Measurements from ENCODE around the gene SCGB3A1.

SCGB3A1 gene

DNA sequence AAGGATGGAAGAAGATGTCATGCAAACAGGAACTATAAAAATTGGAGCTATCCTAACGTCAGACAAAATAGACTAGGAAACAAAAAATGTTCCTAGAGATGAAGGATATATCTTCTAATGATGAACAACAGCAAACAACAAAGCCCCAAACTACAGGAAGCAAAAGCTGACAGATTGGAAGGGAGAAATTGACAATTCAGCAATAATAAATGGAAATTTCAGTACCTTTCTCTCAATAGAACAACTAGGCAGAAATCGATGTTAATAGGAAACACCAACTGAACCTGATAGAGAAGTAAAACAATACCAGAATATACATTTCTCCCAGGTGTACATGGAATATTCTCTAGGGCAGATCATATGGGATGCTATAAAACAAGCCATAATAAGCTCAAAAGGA lies 7.6 kb downstream of the SCGB3A1 start:
- DNase-seq: no peak

DNA sequence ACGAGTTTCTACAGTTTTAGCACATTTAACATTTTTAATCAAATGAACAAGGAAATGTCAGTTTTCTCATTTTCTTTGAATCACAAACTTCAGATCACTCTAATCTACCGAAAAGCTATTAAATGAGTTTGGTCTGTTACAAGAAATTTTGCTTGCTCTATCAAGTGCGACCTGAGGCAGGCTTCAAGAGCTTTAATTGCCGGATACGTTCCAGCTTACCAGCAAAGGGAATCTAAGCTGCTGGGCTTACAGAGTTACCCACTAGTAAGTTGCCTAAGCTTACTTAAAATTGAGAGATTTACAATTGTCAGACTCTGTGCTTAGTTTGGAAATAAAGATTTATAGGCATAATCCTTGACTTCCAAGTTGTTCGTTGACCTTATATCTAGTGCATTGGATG lies 10.6 kb downstream of the SCGB3A1 start:
- DNase-seq: no peak

DNA sequence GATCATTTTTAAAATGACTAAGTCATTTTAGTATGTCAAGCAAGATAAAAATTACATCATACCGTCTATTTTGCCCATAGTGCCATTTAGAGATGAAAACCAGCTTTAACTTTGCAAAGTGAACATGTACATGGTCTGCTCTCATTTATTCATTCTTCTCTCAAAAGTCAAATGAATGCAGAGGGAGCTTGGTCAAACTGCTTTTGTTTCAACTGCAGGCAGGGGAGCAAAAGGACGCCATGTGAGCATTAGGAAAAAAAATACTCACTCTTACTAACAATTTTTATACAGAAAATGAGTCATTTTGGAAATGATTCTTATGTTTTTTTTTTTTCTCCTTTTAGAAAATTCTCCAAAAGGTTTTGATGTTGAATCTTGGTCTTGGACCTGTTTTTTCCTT lies 15.7 kb downstream of the SCGB3A1 start:
- DNase-seq: no peak

DNA sequence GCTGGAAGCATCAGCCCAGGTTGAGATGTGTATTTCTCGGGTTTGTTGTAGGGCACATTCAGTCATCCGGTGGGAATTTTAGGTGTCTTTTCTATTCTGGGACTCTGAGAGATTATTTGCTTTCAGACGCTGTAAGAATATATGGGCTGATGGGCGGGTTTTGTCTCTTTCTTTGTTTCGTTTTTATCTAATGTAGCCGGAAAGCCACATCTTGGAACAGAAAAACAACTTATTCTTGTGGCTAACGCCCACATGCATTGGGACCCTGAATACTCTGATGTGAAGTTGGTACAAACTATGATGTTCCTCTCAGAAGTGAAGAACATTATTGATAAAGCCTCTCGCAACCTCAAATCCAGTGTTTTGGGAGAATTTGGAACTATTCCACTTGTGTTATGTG lies 22.4 kb downstream of the SCGB3A1 start:
- no peak for DNase-seq

DNA sequence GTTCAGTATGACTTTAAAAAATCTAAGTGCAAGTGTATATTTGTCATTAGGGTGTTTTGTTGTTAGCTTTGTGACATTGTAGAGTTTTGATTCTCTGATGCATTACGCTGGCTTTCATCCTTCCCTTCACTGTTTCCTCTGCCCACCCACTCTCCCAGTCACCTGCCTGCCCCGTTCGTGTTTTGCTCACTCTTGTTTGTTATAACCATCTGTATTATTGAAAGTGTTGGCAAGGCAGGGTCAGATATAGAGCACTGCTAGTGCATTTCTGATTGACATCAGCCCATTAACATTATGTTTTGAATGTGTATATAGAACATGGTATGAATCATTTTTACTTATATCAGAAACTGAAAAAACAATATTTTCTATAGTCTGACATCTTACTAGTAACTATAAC lies 27.3 kb downstream of the SCGB3A1 start:
- no peak for DNase-seq

DNA sequence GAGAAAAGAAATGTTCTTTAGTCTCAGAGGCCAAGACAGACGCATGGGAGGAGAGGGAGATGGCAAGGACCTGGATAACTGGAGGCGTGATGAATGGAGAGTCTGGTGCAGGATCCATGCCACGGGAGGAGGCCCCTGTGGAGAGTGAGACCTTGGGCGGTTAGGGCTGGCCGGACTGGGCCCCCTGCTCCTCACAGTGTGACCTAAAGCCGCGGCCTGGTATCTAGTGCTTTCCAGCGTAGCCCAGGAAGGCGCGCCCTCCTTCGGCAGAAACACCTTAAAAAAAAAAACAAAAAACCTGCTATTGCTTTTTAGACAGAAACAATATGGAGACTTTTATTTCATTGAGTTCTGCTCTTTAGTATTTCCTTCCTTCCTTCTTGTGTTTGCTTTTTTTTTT lies 33.1 kb downstream of the SCGB3A1 start:
- no peak for DNase-seq

DNA sequence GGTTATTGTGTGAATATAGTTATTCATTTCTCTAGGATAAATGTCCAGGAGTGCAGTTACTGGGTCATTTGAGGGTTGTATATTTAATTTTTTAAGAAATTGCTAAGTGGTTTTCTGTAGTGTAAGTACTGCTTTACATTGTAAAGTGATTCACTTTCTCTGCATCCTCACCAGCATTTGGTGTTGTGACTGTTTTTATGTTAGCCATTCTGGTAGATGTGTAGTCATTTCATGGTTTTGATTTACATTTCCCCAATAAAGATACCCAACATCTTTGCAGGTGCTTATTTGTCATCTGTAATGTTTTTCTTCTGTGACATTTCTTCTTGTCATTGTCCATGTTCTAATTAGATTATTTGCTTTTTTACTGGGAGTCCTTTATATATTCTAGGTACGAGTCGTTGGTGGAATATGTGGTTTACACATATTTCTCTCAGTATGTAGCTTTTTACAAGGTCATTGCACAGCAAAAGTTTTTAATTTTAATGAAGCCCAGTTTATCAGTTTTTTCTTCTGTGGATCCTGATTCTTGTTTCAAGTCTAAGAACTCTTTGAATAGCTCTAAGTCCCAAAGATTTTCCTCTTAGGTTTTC lies 34.0 kb downstream of the SCGB3A1 start:
- no peak for DNase-seq

DNA sequence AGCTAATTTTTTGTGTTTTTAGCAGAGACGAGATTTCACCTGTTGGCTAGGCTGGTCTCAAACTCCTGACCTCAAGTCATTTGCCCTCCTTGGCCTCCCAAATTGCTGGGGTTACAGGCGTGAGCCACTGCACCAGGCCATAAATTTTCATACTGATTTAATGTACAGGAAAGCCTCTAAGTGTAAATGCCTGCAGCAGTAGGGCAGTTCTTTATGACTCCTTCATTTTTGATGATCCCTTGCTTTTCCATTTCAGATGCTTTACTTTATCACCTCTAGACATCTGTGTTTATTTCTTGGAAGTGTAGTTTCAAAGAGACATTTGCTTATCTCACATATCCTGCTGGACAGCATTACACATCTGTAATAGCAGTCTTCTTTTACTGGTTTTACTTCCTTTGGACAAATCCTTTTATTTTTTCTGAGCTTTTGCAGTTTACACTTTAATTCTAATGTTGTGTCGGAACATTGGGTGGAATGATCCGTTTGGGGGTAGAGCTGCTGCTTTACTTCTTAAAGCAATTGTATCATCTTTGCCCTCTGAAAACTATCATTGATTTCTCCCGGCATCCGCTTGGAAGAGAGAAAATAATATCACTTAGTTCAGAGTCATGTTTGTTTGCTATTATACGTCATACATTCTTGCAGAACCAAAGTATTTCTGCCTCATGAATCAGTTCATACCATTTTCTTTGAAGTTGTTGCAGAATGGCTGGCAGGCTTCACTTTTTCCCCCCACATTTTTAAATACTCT lies 36.0 kb downstream of the SCGB3A1 start:
- no peak for DNase-seq

DNA sequence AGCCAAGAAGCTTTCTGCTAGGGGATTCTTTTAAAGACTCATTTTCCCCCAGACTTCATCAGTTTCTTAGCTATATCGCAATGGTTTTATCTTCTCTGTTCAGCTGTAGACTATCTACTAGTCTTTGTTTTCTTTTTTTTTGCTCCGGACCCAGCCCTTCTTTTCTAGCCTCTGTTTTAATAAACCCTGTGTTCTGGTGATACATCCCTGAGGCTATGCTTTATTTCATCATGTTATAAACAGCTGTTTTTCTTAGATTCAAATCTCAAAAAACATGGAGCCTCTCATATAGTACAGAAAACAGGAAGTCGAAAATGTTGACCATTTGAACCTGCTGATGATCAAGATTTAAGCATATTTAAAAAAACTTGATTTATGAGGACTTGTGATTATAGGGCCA lies 37.8 kb downstream of the SCGB3A1 start:
- DNase-seq: no peak

DNA sequence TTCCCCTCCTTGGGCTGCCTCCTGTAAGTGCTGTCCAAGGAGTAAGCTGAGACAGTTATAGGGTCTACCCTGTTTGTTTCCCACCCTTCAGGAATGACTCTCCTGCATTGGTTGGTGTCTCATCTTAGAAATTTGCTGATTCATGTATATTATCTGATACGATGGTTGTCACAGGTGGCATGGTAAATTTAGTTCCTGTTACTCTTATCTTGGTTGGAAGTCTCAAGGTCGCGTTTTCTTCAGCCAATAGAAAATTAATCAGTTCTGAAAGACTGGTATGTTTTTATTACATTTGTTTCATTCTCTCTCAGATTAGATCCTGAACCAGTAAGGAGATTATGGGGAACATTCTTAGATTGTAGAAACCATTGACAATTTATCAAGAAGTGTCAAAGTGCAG lies 42.7 kb downstream of the SCGB3A1 start:
- DNase-seq: no peak

DNA sequence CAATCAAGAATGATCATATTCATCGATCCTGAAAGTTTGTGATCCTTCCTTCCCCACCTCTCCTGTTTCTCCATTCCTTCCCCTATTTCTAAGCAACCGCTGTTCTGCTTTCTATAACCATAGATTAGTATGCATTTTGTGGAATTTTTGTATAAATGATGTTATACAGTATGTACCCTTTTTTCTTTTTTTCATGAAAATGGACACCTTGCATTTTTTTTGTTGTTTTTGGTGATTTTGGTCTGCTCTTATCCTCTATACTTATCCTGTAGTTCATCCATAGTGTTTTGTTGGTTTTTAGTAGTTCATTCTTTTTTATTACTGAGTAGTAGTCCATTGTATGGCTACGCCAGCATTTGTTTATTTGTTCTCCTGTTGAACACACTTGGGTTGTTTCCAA lies 46.1 kb downstream of the SCGB3A1 start:
- DNase-seq: no peak

DNA sequence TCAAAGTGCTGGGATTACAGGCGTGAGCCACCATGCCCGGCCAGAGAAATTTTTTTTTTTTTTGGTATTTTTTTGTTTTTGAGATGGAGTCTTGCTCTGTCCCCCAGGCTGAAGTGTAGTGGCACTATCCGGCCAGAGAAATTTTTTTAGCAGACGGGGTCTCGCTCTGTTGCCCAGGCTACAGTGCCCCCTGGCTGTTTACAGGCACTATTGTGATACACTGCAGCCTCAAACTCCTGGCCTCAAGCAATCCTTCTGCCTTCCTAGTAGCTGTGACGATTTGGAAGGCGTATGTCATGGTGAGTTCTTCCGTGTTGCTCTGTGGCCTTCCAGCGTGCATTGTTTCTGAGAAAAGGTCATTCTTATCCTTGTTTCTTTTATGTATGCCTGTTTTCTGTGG lies 49.6 kb downstream of the SCGB3A1 start:
- no peak for DNase-seq

Data from CD4-positive, alpha-beta T cell treated with Interleukin-12 subunit alpha and Interleukin-12 subunit beta, for 1 hour (primary cell).